Activated naive CD4-positive, alpha-beta T cell treated with anti-CD3 and anti-CD28 coated beads, Interleukin-2, amount 50 U/mL, for 72 hours (primary cell): Measurements from ENCODE around the gene FLNB. TPM values are rescaled to one million over a fixed set of nuclear protein-coding genes. Genes with fewer than 3 reads are reported as not detected.

ENCODE experiments used
- ATAC-seq, 2 donors: fragments of 150-1000 bp; cut with Tn5 transposase; 2 replicates each; pipeline ENCODE4 v1.10.0; 2021; ENCODE audit warnings: mild to moderate bottlenecking in 2 of 2, moderate library complexity in 2 of 2
- DNase-seq, 2 donors: peaks; one replicate each; pipeline ENCODE4 v3.0.0; 2021 to 2022; ENCODE audit warnings: low spot score in 2 of 2
- H3K27ac Mint-ChIP-seq, 2 donors: one replicate each; pipeline ENCODE4 v1.8.0; 2022; ENCODE audit warnings: mild to moderate bottlenecking in 2 of 2, mixed read lengths in 2 of 2
- H3K36me3 Mint-ChIP-seq, 2 donors: one replicate each; pipeline ENCODE4 v1.8.0; 2022; ENCODE audit warnings: mixed read lengths in 2 of 2
- H3K9me3 Mint-ChIP-seq, 2 donors: one replicate each; pipeline ENCODE4 v1.8.0; 2022; ENCODE audit warnings: mixed read lengths in 2 of 2
- total RNA-seq, 2 donors: library from RNA; stranded (reverse); gene quantifications; one replicate each; pipeline ENCODE4 v1.2.3, GENCODE V29; 2022

The FLNB gene, protein sequence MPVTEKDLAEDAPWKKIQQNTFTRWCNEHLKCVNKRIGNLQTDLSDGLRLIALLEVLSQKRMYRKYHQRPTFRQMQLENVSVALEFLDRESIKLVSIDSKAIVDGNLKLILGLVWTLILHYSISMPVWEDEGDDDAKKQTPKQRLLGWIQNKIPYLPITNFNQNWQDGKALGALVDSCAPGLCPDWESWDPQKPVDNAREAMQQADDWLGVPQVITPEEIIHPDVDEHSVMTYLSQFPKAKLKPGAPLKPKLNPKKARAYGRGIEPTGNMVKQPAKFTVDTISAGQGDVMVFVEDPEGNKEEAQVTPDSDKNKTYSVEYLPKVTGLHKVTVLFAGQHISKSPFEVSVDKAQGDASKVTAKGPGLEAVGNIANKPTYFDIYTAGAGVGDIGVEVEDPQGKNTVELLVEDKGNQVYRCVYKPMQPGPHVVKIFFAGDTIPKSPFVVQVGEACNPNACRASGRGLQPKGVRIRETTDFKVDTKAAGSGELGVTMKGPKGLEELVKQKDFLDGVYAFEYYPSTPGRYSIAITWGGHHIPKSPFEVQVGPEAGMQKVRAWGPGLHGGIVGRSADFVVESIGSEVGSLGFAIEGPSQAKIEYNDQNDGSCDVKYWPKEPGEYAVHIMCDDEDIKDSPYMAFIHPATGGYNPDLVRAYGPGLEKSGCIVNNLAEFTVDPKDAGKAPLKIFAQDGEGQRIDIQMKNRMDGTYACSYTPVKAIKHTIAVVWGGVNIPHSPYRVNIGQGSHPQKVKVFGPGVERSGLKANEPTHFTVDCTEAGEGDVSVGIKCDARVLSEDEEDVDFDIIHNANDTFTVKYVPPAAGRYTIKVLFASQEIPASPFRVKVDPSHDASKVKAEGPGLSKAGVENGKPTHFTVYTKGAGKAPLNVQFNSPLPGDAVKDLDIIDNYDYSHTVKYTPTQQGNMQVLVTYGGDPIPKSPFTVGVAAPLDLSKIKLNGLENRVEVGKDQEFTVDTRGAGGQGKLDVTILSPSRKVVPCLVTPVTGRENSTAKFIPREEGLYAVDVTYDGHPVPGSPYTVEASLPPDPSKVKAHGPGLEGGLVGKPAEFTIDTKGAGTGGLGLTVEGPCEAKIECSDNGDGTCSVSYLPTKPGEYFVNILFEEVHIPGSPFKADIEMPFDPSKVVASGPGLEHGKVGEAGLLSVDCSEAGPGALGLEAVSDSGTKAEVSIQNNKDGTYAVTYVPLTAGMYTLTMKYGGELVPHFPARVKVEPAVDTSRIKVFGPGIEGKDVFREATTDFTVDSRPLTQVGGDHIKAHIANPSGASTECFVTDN (N-terminal part only)
- 10 to 100 TPM; 17.5 to 34.2 TPM for total RNA-seq

- Mint-ChIP-seq H3K27ac (peak within 1 kb of the TSS; percentile 87 to 89), H3K36me3 (no peaks in the 10 kb centered on the region)
- peak; percentile 76 to 82 for ATAC-seq
These were observed at the start of gene FLNB for GRCh38 chr3:58008141-58009025. TSS of gene FLNB (plus strand) at chr3:58008422. CDS start at chr3:58008565, 143 bp downstream.

DNA sequence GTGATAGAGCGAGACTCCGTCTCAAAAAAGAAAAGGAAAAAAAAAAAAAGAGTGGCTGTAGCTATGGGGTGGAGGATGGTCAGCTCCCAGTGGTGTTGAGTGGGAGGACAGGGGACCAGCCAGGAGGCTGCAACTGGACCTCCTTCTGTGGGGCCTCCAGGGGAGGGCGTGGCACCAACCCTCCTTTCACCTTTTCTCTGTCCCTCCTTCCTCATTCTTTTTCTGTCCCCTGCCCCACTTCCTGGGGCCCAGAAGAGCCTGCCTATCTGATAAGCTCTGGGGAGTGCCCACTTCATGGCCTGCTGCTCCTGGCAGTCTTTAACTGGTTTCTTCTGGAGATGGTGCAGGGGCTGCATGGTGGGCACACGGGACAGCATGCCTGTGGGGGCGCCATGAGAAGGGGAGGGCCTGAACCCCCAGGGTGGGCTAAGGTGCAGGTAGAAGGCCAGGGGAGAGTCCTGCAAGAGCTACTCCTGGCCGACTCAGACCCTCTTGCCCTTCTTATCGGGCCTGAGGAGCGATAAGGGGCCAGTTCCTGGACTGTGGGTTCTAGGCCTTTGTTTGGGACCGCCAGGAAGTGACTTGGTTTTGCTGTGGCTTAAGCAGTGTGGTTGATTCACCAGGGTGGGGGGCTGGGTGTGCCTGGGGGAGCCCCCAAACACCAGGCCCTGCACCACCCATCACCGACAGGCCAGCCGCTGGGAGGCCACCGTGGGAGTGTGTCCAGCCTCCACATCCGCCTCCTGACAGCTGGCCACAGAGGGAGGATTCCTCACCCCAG is 49.4 kb upstream of the FLNB start:
- Mint-ChIP-seq H3K36me3 (no peaks in the 10 kb centered on the region), H3K27ac (no peak overlapping the region), H3K9me3 (no peaks in the 10 kb centered on the region)
- ATAC-seq (no peak), DNase-seq (no peak)

More at GRCh38 chr3:58008141-58009025, at the start of gene FLNB:
- peak; percentile 80 to 81 for DNase-seq
- H3K9me3 Mint-ChIP-seq = no peaks in the 10 kb centered on the region

- ATAC-seq (no peak), DNase-seq (no peak)
- no peaks in the 10 kb centered on the region for H3K9me3 Mint-ChIP-seq
- H3K27ac Mint-ChIP-seq = no peak overlapping the region
- H3K36me3 Mint-ChIP-seq = no peaks in the 10 kb centered on the region
These were observed 48.6 kb upstream of the FLNB start for GRCh38 chr3:57959423-57960173.

- DNase-seq (no peak), ATAC-seq (no peak)
- H3K27ac Mint-ChIP-seq = no peak overlapping the region
- H3K36me3 Mint-ChIP-seq = no peaks in the 10 kb centered on the region
- H3K9me3 Mint-ChIP-seq = no peaks in the 10 kb centered on the region
These were observed 48.1 kb upstream of the FLNB start for GRCh38 chr3:57960174-57960505.

DNA sequence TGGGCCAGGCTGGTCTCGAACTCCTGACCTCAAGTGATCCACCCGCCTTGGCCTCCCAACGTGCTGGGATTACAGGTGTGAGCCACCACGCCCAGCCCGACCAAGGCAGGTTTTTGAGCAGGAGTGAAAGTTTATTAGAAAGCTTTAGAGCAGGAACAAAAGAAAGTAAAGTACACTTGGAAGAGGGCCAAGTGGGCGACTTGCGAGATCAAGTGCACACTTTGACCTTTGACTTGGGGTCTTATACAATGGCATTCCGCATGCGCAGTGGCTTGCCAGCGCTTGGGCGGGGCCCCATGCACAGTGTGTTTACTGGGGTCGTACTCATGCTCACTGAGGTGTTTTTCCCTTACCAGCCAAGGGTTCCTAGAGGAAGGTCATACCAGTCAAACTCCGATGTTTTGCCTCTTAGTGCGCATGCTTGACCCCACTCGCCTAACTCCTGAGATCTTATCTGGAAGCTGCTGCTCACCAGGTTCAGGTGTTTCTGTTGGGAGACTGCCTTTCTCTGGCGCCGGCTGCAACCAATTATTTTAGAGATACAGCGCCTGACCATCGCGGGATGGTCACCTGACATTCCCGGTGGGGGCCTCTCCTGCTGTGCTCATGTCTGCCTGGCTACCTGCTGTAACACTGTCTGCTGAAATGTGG is 46.9 kb upstream of the FLNB start:
- Mint-ChIP-seq H3K27ac (peak overlapping the region in 1 of 2 donors; percentile 7), H3K36me3 (no peaks in the 10 kb centered on the region), H3K9me3 (no peaks in the 10 kb centered on the region)
- ATAC-seq (no peak), DNase-seq (no peak)

GRCh38 chr3:57961828-57962447 is 46.3 kb upstream of the FLNB start:
- H3K36me3 Mint-ChIP-seq = no peaks in the 10 kb centered on the region
- peak overlapping the region; percentile 7 to 75 for H3K27ac Mint-ChIP-seq
- ATAC-seq (peak in 1 of 2 donors; percentile 56), DNase-seq (no peak)
- no peaks in the 10 kb centered on the region for H3K9me3 Mint-ChIP-seq

- peak overlapping the region; percentile 7 to 75 for H3K27ac Mint-ChIP-seq
- DNase-seq (no peak), ATAC-seq (no peak)
- H3K36me3 Mint-ChIP-seq = peaks cover 0 to 4% of the 10 kb centered on the region in 2 donors
- no peaks in the 10 kb centered on the region for H3K9me3 Mint-ChIP-seq
These were observed 45.8 kb upstream of the FLNB start for GRCh38 chr3:57962448-57962834.

- H3K27ac Mint-ChIP-seq = no peak overlapping the region
- no peak for DNase-seq
- ATAC-seq = no peak
- H3K36me3 Mint-ChIP-seq = peaks cover 0 to 5% of the 10 kb centered on the region in 2 donors
- no peaks in the 10 kb centered on the region for H3K9me3 Mint-ChIP-seq
These were observed 44.3 kb upstream of the FLNB start for GRCh38 chr3:57963811-57964346.

DNA sequence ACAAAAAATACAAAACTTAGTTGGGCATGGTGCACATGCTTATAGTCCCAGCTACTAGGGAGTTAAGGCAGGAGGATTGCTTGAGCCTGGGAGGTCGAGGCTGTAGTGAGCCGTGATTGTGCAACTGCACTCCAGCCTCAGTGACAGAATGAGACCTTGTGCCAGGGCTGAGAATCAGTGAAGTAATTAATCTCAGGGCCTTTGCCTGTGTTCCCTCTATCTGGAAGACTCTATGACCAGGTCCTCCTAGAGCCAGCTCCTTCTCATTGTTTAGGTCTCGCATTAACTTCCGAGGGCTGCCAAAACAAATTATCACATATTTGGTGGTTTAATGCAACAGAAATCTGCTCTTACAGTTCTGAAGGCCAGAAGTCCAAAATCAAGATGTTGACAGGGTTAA is 41.4 kb upstream of the FLNB start:
- Mint-ChIP-seq H3K36me3 (peaks cover 0 to 5% of the 10 kb centered on the region in 2 donors), H3K9me3 (no peaks in the 10 kb centered on the region), H3K27ac (no peak overlapping the region)
- DNase-seq (no peak), ATAC-seq (no peak)

GRCh38 chr3:57967590-57967989 is 40.6 kb upstream of the FLNB start:
- no peak for ATAC-seq

GRCh38 chr3:57968501-57968900 is 39.7 kb upstream of the FLNB start:
- no peak for DNase-seq
- Mint-ChIP-seq H3K9me3 (no peaks in the 10 kb centered on the region), H3K36me3 (peaks cover 0 to 5% of the 10 kb centered on the region in 2 donors), H3K27ac (no peak overlapping the region)
- no peak for ATAC-seq

More at GRCh38 chr3:57967590-57967989, 40.6 kb upstream of the FLNB start:
- DNase-seq = no peak
- H3K9me3 Mint-ChIP-seq = no peaks in the 10 kb centered on the region
- no peak overlapping the region for H3K27ac Mint-ChIP-seq
- peaks cover 0 to 5% of the 10 kb centered on the region in 2 donors for H3K36me3 Mint-ChIP-seq

GRCh38 chr3:57971975-57972374 is 36.2 kb upstream of the FLNB start:
- ATAC-seq (no peak), DNase-seq (no peak)
- H3K27ac Mint-ChIP-seq = no peak overlapping the region
- H3K36me3 Mint-ChIP-seq = peaks cover 0 to 5% of the 10 kb centered on the region in 2 donors
- H3K9me3 Mint-ChIP-seq = no peaks in the 10 kb centered on the region

DNA sequence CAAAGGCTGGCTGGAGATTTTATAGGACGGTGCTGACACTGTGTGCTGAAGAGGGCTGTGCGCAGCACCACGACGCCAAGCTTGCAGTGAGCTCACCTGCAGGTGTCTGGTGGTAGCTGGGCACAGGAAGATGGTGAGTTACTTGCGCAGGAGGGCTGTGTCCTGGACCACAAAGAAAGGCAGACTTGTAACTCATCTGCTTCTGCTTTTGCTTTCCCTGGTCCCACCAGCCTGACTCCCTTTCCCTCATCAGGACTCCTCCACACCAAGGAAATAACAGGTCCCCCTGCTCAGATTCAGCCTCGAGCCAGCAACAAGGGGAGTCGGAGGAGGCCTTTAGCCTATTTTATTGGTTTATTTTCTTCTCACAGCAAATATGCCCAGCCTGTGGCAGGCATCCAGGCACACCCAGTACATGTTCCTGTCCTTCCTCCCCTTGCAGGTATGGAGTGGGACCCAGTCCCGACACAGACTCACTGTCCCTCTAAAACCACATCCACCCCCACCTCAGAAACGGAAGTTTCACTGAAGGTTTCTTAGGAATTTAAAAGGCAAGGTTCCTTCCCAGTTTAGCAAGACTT is 35.6 kb upstream of the FLNB start:
- DNase-seq (no peak), ATAC-seq (no peak)
- Mint-ChIP-seq H3K9me3 (no peaks in the 10 kb centered on the region), H3K27ac (peak overlapping the region in 1 of 2 donors; percentile 65), H3K36me3 (no peaks in the 10 kb centered on the region)
